Neutrophil (primary cell): Measurements from ENCODE around the gene PRSS33.

Source experiments
- H3K27ac ChIP-seq: fragments of 200-600 bp; sonication (generic); 2 replicates; pipeline ENCODE4 v1.5.1; 2016; ENCODE audit warnings: mild to moderate bottlenecking, moderate library complexity
- H3K27me3 ChIP-seq: fragments of 200-600 bp; sonication (generic); 2 replicates; pipeline ENCODE4 v1.6.0; 2016; ENCODE audit warnings: mild to moderate bottlenecking
- H3K36me3 ChIP-seq: fragments of 200-600 bp; sonication (generic); 2 replicates; pipeline ENCODE4 v1.5.1; 2017
- H3K4me1 ChIP-seq, 2 experiments: fragments of 200-600 bp in 1 of 2; sonication (generic) in 1 of 2; 1 replicate in 1 of 2; 2 replicates in 1 of 2; pipeline versions ENCODE4 v1.5.1 to v1.6.1; 2013 to 2016; ENCODE audit warnings: low read depth in 1 of 2, low read length in 1 of 2, mild to moderate bottlenecking in 1 of 2, moderate library complexity in 1 of 2; ENCODE audit not compliant: control insufficient read depth in 1 of 2, insufficient read depth in 1 of 2
- H3K4me3 ChIP-seq, 2 experiments: fragments of 200-600 bp in 1 of 2; sonication (generic) in 1 of 2; 1 replicate in 1 of 2; 2 replicates in 1 of 2; pipeline ENCODE4 v1.5.1; 2013 to 2016; ENCODE audit warnings: low read depth in 1 of 2, low read length in 1 of 2, mild to moderate bottlenecking in 1 of 2, moderate library complexity in 1 of 2
- H3K9me3 ChIP-seq: fragments of 200-600 bp; sonication (generic); 2 replicates; pipeline ENCODE4 v1.5.1; 2016
- CTCF ChIP-seq: fragments of 200-600 bp; sonication (generic); IDR thresholded peaks from 2 replicates; pipeline ENCODE4 v1.5.1; 2016; ENCODE audit warnings: antibody characterized with exemption

The PRSS33 gene

DNA sequence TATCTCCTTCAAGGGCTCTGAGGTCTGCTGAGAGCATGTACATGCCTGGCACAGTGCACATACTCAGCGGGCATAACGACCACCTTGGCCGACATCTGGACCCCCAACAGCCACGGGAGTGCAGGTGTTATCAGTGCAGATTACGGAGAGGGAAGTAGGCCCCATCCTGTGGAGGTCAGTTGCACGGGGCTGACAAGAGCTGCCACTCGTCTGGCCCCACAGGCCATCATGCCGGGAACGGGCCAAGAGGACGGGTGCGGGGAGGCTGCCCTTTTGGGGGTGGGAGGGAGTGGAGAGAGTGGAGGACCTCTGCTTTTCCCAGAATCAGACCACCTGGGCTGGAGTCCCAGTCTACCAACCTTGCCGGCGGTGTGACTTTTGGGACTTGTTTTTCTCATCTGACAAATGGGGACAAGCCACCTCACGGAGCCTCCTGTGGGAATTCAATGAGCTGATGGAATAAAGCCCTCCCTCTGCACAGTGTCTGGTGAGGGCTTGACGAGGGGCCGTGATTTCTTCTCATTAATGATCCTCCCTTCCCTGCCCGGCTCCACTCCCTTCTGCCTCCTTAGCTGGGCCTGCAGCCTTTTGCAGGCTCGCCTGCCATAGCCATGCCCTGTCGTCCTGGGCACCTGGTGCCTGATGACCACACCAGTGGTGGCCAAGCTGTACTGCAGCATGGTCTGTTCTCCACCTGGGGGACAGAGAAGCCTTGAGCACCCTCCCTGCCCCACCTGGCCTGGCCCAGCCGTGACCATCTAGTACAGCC is 4.6 kb downstream of the PRSS33 start:
- no peak for TF ChIP-seq CTCF
- H3K4me3 ChIP-seq = no peak overlapping the region
- peaks cover 26% of the 10 kb centered on the region in 2 experiments for H3K4me1 ChIP-seq
- H3K27me3 ChIP-seq = peaks cover 53% of the 10 kb centered on the region
- H3K9me3 ChIP-seq = no peaks in the 10 kb centered on the region
- no peak overlapping the region for H3K27ac ChIP-seq
- no peaks in the 10 kb centered on the region for H3K36me3 ChIP-seq

GRCh38 chr16:2779978-2780898 is 7.1 kb downstream of the PRSS33 start:
- H3K4me1 ChIP-seq = peaks cover 29 to 31% of the 10 kb centered on the region in 2 experiments
- no peak for TF ChIP-seq CTCF
- H3K4me3 ChIP-seq = no peak overlapping the region
- peaks cover 28% of the 10 kb centered on the region for H3K27me3 ChIP-seq
- peaks cover 2% of the 10 kb centered on the region for H3K36me3 ChIP-seq
- H3K27ac ChIP-seq = no peak overlapping the region
- no peaks in the 10 kb centered on the region for H3K9me3 ChIP-seq

DNA sequence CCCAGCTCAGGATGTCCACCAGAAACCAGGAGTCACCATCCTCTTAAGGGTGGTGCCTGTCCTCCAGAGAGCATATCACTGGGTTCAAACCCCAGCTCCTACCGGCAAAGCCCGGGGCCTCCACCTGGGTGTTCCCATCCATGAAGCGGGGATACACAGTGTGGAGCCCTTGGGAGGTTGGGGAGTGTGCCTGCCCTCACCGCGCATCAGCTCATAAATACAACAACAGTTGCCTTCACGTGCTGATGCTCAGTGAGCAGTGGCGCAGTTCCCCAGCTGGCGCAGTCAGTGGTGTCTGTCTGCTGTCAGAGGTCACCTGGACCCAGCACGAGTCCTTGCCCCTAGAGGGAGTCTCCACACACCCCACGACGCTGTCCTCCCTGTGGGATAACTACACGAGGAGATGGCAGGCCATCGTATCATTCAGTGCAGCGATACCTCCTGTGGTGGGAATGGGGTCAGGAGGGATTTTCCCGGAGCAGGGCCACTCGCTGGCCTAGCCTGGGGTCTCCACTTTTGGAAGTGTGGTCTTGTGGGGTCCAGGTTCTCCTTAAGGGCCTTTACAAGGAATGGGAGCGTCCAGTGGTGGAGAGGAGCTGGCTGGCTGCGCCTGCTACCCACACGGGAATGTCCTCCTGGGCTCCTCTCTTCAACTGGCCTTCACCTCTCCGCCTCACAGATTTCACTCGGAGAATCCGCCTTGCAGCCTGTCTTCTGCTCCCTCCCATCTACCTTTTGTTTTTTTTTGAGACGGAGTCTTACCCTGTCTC is 8.0 kb downstream of the PRSS33 start:
- Histone ChIP-seq H3K27ac (no peak overlapping the region), H3K36me3 (peaks cover 11% of the 10 kb centered on the region), H3K27me3 (peaks cover 19% of the 10 kb centered on the region), H3K4me3 (no peak overlapping the region), H3K9me3 (no peaks in the 10 kb centered on the region), H3K4me1 (peaks cover 30 to 33% of the 10 kb centered on the region in 2 experiments)
- no peak for TF ChIP-seq CTCF

- peak overlapping the region; percentile 92 for H3K27ac ChIP-seq
- no peak for TF ChIP-seq CTCF
- H3K9me3 ChIP-seq = no peaks in the 10 kb centered on the region
- peaks cover 30 to 33% of the 10 kb centered on the region in 2 experiments for H3K4me1 ChIP-seq
- peaks cover 18% of the 10 kb centered on the region for H3K36me3 ChIP-seq
- H3K27me3 ChIP-seq = peaks cover 12% of the 10 kb centered on the region
- peak overlapping the region in 1 of 2 experiments; percentile 100 for H3K4me3 ChIP-seq
Observed at GRCh38 chr16:2778630-2778958, 8.8 kb downstream of the PRSS33 start.

DNA sequence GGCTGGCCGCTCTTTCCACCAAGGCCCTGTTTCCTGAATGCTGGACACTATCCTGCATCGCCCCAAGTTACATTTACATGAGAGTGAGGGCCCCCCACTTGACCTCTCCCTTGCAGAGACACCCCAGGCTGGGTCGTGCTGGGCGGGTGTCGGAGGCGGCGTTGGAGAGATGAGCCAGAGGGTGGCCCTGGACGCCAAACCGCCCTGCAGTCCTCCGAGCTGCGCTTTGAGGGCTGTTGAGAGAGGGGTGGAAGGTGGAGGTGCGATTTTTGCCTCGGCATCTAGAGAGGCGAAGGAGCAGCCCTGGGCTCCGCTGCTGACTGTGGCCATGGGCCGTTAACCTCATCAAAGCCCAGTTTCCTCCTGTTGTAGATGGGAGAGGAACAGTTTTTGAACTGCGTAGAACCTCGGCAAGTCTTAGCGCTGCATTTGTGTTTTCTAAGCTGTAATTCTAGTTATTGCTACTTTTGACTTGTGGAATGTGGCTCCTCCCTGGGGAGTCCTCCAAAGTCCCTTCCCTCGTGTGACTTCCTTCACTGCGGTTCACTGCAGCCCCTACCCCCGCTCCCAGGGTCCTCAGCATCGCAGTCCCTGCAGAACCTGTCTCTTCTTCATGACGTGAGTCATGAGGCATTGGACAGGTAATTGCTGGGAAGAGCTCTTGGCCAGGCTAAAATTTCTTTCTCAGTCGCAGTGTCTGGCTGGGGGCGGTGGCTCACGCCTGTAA is 9.3 kb downstream of the PRSS33 start:
- H3K27ac ChIP-seq = peak overlapping the region; percentile 92
- peaks cover 23% of the 10 kb centered on the region for H3K36me3 ChIP-seq
- peak overlapping the region; percentile 92 to 100 for H3K4me3 ChIP-seq
- TF ChIP-seq CTCF = no peak
- H3K9me3 ChIP-seq = no peaks in the 10 kb centered on the region
- peaks cover 30 to 33% of the 10 kb centered on the region in 2 experiments for H3K4me1 ChIP-seq
- H3K27me3 ChIP-seq = peaks cover 6% of the 10 kb centered on the region
